Activated CD4-positive, alpha-beta T cell treated with anti-CD3 and anti-CD28 coated beads, Interleukin-2, amount 10 ng/mL, durations not matched to agents 7 days and 5 days (primary cell): Measurements from ENCODE around the gene SCRN2. TPM values are rescaled to one million over a fixed set of nuclear protein-coding genes. Genes with fewer than 3 reads are reported as not detected.

ENCODE experiments used
- total RNA-seq, 2 experiments: library from RNA; stranded (reverse); gene quantifications; one replicate each; pipeline ENCODE4 v1.2.3, GENCODE V29; 2021

Gene SCRN2
- total RNA-seq, 2 experiments from 2014 or later: 26.8 to 33.2 TPM

Other genes with a start within 250 kb of the SCRN2 start
- gene KPNB1, start 191.4 kb downstream of the SCRN2 start, total RNA-seq: 100 to 1,000 TPM; 409 to 427 TPM
- 1 to 10 TPM; 2.5 to 3.0 TPM for gene TBKBP1, start 147.1 kb downstream of the SCRN2 start, total RNA-seq
- gene TBX21, start 108.0 kb downstream of the SCRN2 start, total RNA-seq: 10 to 100 TPM; 13.8 to 16.0 TPM
- gene OSBPL7, start 19.5 kb downstream of the SCRN2 start, total RNA-seq: 10 to 100 TPM; 40.8 to 43.8 TPM
- gene MRPL10, start 9.7 kb downstream of the SCRN2 start, total RNA-seq: 10 to 100 TPM; 46.9 to 51.9 TPM
- 1 to 10 TPM in 1 of 2 experiments, under 1 TPM in 1; 0.79 to 1.4 TPM for gene LRRC46, start 9.6 kb downstream of the SCRN2 start, total RNA-seq
- gene SP6, start 9.9 kb upstream of the SCRN2 start, total RNA-seq: not detected
- 10 to 100 TPM; 27.6 to 33.8 TPM for gene SP2, start 55.0 kb upstream of the SCRN2 start, total RNA-seq
- gene PNPO, start 100.3 kb upstream of the SCRN2 start, total RNA-seq: 10 to 100 TPM; 30.9 to 36.5 TPM
- not detected for gene PRR15L, start 116.6 kb upstream of the SCRN2 start, total RNA-seq
- 100 to 1,000 TPM; 212 to 213 TPM for gene CDK5RAP3, start 129.8 kb upstream of the SCRN2 start, total RNA-seq
- gene COPZ2, start 196.5 kb upstream of the SCRN2 start, total RNA-seq: 1 to 10 TPM; 3.4 to 4.0 TPM
- 10 to 100 TPM; 53.2 to 65.9 TPM for gene NFE2L1, start 207.1 kb upstream of the SCRN2 start, total RNA-seq